CD4-positive, alpha-beta memory T cell (primary cell): ENCODE data around the gene TMEM161A. TPM values are rescaled to one million over a fixed set of nuclear protein-coding genes. Genes with fewer than 3 reads are reported as not detected.
"Not testable (repeated sequence)": the region's sequence is repeated elsewhere in the genome, so short reads cannot be mapped to it uniquely, and the experiment has no call there.

Source experiments
- CTCF ChIA-PET: fragments of 350-600 bp; sonication (Branson Sonifier 250); formaldehyde crosslinking; loops from one replicate; lab custom pipeline; 2021; ENCODE audit warnings: inconsistent platforms; ENCODE audit not compliant: partially characterized antibody; lab: Charles Lee
- POLR2A ChIA-PET: fragments of 350-600 bp; sonication (Branson Sonifier 250); formaldehyde crosslinking; loops from one replicate; lab custom pipeline; 2021; ENCODE audit not compliant: partially characterized antibody; lab: Charles Lee
- DNase-seq, 5 donors: peaks; one replicate each; pipeline versions ENCODE4 v3.0.0 to v3.0.0-alpha.2; 2020 to 2022; ENCODE audit warnings: mixed read lengths in 1 of 5
- H3K27ac ChIP-seq: one replicate; pipeline ENCODE4 v1.7.0; 2013; ENCODE audit warnings: low read depth, low read length
- H3K27me3 ChIP-seq: 2 replicates; pipeline ENCODE4 v1.7.0; 2013; ENCODE audit warnings: mild to moderate bottlenecking, low read length, moderate library complexity; ENCODE audit not compliant: insufficient read depth
- H3K36me3 ChIP-seq: 2 replicates; pipeline ENCODE4 v1.7.0; 2013; ENCODE audit warnings: mild to moderate bottlenecking, low read length, moderate library complexity; ENCODE audit not compliant: insufficient read depth
- H3K4me1 ChIP-seq: 2 replicates; pipeline ENCODE4 v1.7.0; 2013; ENCODE audit warnings: mild to moderate bottlenecking, low read length, moderate library complexity; ENCODE audit not compliant: insufficient read depth
- H3K4me3 ChIP-seq, 2 donors: one replicate each; pipeline ENCODE4 v1.7.0; 2013; ENCODE audit warnings: low read length in 2 of 2, mild to moderate bottlenecking in 1 of 2
- H3K9me3 ChIP-seq, 2 donors: one replicate each; pipeline ENCODE4 v1.7.0; 2013; ENCODE audit warnings: low read length in 2 of 2, control low read depth in 1 of 2; ENCODE audit not compliant: control insufficient read depth in 1 of 2
- H3K27ac Mint-ChIP-seq, 7 donors: one replicate each; pipeline ENCODE4 v1.8.0; 2020 to 2021; ENCODE audit warnings: mixed read lengths in 7 of 7, mild to moderate bottlenecking in 6 of 7, inconsistent platforms in 3 of 7, moderate library complexity in 3 of 7
- H3K27me3 Mint-ChIP-seq, 2 donors: one replicate each; pipeline ENCODE4 v1.8.0; 2020 to 2021; ENCODE audit warnings: mixed read lengths in 2 of 2
- H3K36me3 Mint-ChIP-seq, 2 donors: one replicate each; pipeline ENCODE4 v1.8.0; 2020 to 2021; ENCODE audit warnings: mixed read lengths in 2 of 2, inconsistent platforms in 1 of 2, mild to moderate bottlenecking in 1 of 2
- H3K4me1 Mint-ChIP-seq, 4 donors: one replicate each; pipeline ENCODE4 v1.8.0; 2020 to 2021; ENCODE audit warnings: mixed read lengths in 4 of 4, mild to moderate bottlenecking in 1 of 4
- H3K4me3 Mint-ChIP-seq, 8 donors: one replicate each; pipeline ENCODE4 v1.8.0; 2020 to 2021; ENCODE audit warnings: mixed read lengths in 8 of 8, mild to moderate bottlenecking in 7 of 8, moderate library complexity in 6 of 8, inconsistent platforms in 3 of 8
- H3K9me3 Mint-ChIP-seq, 8 donors: one replicate each; pipeline ENCODE4 v1.8.0; 2020 to 2021; ENCODE audit warnings: mixed read lengths in 8 of 8, mild to moderate bottlenecking in 5 of 8, inconsistent platforms in 3 of 8, moderate library complexity in 1 of 8
- intact Hi-C: fragments of 100-400 bp; cut with micrococcal nuclease; formaldehyde crosslinking; loops from one replicate; pipeline ENCODE4 v1.15.1; 2023
- polyA plus RNA-seq, 2 donors: library from polyadenylated mRNA; unstranded; fragments of 300-500 nt; fragmentation: Illumina TruSeq; gene quantifications; one replicate each; pipeline ENCODE4 v1.2.3, GENCODE V29; 2021
- total RNA-seq, 2 experiments: library from RNA; stranded (reverse); gene quantifications; one replicate each; pipeline ENCODE4 v1.2.3, GENCODE V29; 2021

The TMEM161A gene
- total and polyA plus RNA-seq, 4 experiments from 2014 or later: 17.0 to 31.2 (median 23.8) TPM

DNA sequence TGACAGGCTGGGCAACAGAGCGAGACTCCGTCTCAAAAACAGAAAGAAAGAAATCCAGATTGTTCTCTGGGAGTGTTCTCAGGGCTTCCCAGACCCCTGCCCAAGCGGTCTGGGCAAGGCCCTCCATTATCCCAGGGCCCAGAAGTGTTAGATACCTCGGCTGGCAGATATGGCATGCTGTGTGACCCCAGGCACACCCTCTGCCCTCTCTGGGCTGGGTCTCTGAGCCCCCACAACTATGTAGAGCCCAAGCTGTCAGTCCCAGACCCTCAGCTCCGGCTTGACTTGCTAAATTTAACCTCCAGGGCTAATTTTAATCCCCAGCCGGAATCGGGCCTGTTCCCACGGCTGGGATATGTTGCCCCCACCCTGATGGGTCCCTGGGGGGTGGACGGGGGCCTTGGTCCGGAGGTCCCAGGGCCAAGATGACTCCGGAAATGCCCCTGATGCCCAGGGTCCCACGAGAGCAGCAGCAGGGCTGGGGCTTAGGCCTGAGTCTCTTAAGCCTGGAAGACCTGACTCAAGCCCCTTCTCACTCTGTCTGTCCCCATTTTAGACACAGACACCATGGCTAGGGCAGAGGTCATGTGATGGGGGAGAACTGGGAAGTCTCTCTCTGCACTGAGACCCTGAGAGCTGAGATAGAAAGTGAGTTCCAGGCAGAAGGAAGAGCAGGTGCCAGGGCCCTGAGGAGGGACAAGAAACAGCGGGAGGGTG is 14.5 kb upstream of the TMEM161A start:
- H3K36me3 ChIP-seq: peaks cover 8% of the 10 kb centered on the region
- no peaks in the 10 kb centered on the region for H3K4me1 ChIP-seq
- no peaks in the 10 kb centered on the region for H3K4me1 Mint-ChIP-seq
- ChIA-PET POLR2A (no interaction called here), CTCF (interaction anchor here (0.6 kb wide), 1 partner anchor 12 kb away, joined by 4 read pairs; no protein-coding TSS in a partner anchor)
- no peak overlapping the region for H3K27ac ChIP-seq
- peaks cover 16 to 26% of the 10 kb centered on the region in 2 donors for H3K36me3 Mint-ChIP-seq
- H3K9me3 ChIP-seq: no peaks in the 10 kb centered on the region
- H3K9me3 Mint-ChIP-seq: no peaks in the 10 kb centered on the region
- no peak for DNase-seq
- no peaks in the 10 kb centered on the region for H3K27me3 ChIP-seq
- no peak overlapping the region for H3K27ac Mint-ChIP-seq
- no peaks in the 10 kb centered on the region for H3K27me3 Mint-ChIP-seq
- no peak overlapping the region for H3K4me3 ChIP-seq
- H3K4me3 Mint-ChIP-seq: no peak overlapping the region
- intact Hi-C loops: no loop called here

- ChIA-PET POLR2A (no interaction called here), CTCF (interaction anchor here (2.3 kb wide), 1 partner anchor 23 kb away, joined by 6 read pairs; no protein-coding TSS in a partner anchor)
- Mint-ChIP-seq H3K4me3 (no peak overlapping the region), H3K36me3 (peaks cover 14 to 17% of the 10 kb centered on the region in 2 donors), H3K27me3 (no peaks in the 10 kb centered on the region), H3K27ac (no peak overlapping the region), H3K9me3 (no peaks in the 10 kb centered on the region), H3K4me1 (no peaks in the 10 kb centered on the region)
- H3K27ac ChIP-seq: no peak overlapping the region
- H3K9me3 ChIP-seq: no peaks in the 10 kb centered on the region
- intact Hi-C loops: no loop called here
- H3K36me3 ChIP-seq: peaks cover 8% of the 10 kb centered on the region
- H3K27me3 ChIP-seq: no peaks in the 10 kb centered on the region
- DNase-seq: no peak
- no peaks in the 10 kb centered on the region for H3K4me1 ChIP-seq
- no peak overlapping the region for H3K4me3 ChIP-seq
Observed at GRCh38 chr19:19151418-19151817, 13.1 kb upstream of the TMEM161A start.

DNA sequence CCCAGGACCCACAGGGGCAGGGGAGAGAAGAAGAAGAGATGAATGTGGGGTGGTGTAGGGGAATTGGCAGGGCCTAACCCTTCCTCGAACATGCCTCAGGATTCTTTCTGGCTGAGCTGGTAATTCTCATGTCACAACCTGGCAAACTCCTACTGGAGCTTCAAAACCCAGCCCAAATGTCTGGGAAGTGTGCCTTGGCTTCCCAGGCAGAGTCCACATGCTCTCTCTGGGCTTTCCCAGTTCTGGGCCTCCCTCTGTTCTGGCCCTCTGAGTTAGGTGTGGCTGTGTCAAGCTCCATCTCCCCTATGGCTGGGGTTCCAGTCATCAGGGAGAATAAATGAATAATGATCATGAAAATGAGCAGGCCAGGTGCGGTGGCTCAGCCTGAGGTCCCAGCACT is 11.2 kb upstream of the TMEM161A start:
- Mint-ChIP-seq H3K27me3 (no peaks in the 10 kb centered on the region), H3K9me3 (no peaks in the 10 kb centered on the region), H3K27ac (peak overlapping the region in 3 of 7 donors; percentile 17 to 72 (median 19)), H3K4me3 (no peak overlapping the region), H3K36me3 (peaks cover 4 to 14% of the 10 kb centered on the region in 2 donors), H3K4me1 (no peaks in the 10 kb centered on the region)
- H3K9me3 ChIP-seq: no peaks in the 10 kb centered on the region
- intact Hi-C loops: loop anchor here (5.0 kb wide), 1 partner anchor 213 kb away; no protein-coding TSS in a partner anchor
- no peak overlapping the region for H3K27ac ChIP-seq
- DNase-seq: no peak
- ChIA-PET CTCF (interaction anchor here (0.7 to 2.3 kb wide), 2 partner anchors 25 to 26 kb away, joined by 3 to 6 read pairs; no protein-coding TSS in a partner anchor), POLR2A (no interaction called here)
- H3K4me3 ChIP-seq: no peak overlapping the region
- H3K36me3 ChIP-seq: peaks cover 8% of the 10 kb centered on the region
- H3K27me3 ChIP-seq: no peaks in the 10 kb centered on the region
- no peaks in the 10 kb centered on the region for H3K4me1 ChIP-seq

- H3K9me3 ChIP-seq, DNase-seq, H3K27ac Mint-ChIP-seq, H3K27me3 ChIP-seq, POLR2A ChIA-PET, H3K4me1 Mint-ChIP-seq, H3K27ac ChIP-seq, H3K27me3 Mint-ChIP-seq, H3K4me3 Mint-ChIP-seq, H3K36me3 ChIP-seq, H3K9me3 Mint-ChIP-seq, H3K4me1 ChIP-seq, H3K4me3 ChIP-seq: not testable (repeated sequence)
- CTCF ChIA-PET: interaction anchor here (3.3 to 3.4 kb wide), 2 partner anchors 26 to 77 kb away, joined by 17 to 22 read pairs; no protein-coding TSS in a partner anchor
- intact Hi-C loops: loop anchor here (5.0 kb wide), 1 partner anchor 214 kb away; no protein-coding TSS in a partner anchor
- H3K36me3 Mint-ChIP-seq: peaks cover 4 to 14% of the 10 kb centered on the region in 2 donors
Observed at GRCh38 chr19:19148504-19148903, 10.2 kb upstream of the TMEM161A start.

GRCh38 chr19:19147344-19147743 is 9.1 kb upstream of the TMEM161A start:
- Histone ChIP-seq H3K4me3 (no peak overlapping the region), H3K4me1 (no peaks in the 10 kb centered on the region), H3K27ac (no peak overlapping the region), H3K9me3 (no peaks in the 10 kb centered on the region), H3K27me3 (no peaks in the 10 kb centered on the region), H3K36me3 (peaks cover 8% of the 10 kb centered on the region)
- H3K27ac Mint-ChIP-seq: no peak overlapping the region
- H3K4me1 Mint-ChIP-seq: no peaks in the 10 kb centered on the region
- H3K4me3 Mint-ChIP-seq: no peak overlapping the region
- no peaks in the 10 kb centered on the region for H3K9me3 Mint-ChIP-seq
- H3K36me3 Mint-ChIP-seq: peaks cover 4 to 14% of the 10 kb centered on the region in 2 donors
- H3K27me3 Mint-ChIP-seq: no peaks in the 10 kb centered on the region
- ChIA-PET POLR2A (no interaction called here), CTCF (interaction anchor here (0.5 to 3.4 kb wide), 5 partner anchors 28 to 343 kb away, joined by 3 to 22 read pairs (median 3); no protein-coding TSS in a partner anchor)
- intact Hi-C loops: loop anchor here (5.0 kb wide), 1 partner anchor 215 kb away; no protein-coding TSS in a partner anchor
- DNase-seq: no peak

DNA sequence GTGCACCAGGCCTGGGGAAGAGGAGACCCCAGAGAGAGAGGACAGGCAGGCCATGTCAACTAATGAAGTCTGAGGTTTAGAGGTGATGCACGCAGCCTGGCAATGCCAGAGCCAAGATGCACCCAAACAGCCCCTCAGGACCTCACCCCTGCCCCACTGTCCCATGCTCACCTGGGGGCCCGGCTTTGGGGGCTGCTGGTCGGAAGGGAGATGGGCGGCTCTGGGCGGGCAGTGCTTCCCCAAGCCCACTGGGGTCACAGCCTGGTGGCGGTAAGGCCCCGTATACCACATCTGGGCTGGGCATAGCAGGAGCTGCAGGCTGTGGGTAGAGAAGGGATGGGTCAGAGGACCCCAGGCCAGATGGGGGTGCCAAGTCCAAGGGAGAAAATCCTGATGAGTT is 8.6 kb upstream of the TMEM161A start:
- Mint-ChIP-seq H3K36me3 (peaks cover 4 to 14% of the 10 kb centered on the region in 2 donors), H3K4me3 (no peak overlapping the region), H3K27me3 (no peaks in the 10 kb centered on the region), H3K4me1 (no peaks in the 10 kb centered on the region), H3K9me3 (no peaks in the 10 kb centered on the region), H3K27ac (no peak overlapping the region)
- Histone ChIP-seq H3K36me3 (peaks cover 8% of the 10 kb centered on the region), H3K9me3 (no peaks in the 10 kb centered on the region), H3K27me3 (no peaks in the 10 kb centered on the region), H3K4me3 (no peak overlapping the region), H3K4me1 (no peaks in the 10 kb centered on the region), H3K27ac (no peak overlapping the region)
- no peak for DNase-seq
- intact Hi-C loops: loop anchor here (1.0 to 5.0 kb wide), 2 partner anchors 28 to 215 kb away; no protein-coding TSS in a partner anchor
- ChIA-PET POLR2A (no interaction called here), CTCF (interaction anchor here (1.0 to 3.4 kb wide), 7 partner anchors 28 to 343 kb away, joined by 3 to 22 read pairs (median 5); no protein-coding TSS in a partner anchor)
